HG03097 (cell line): ENCODE results near the gene IER3IP1.
"Not testable (repeated sequence)": the region's sequence is repeated elsewhere in the genome, so short reads cannot be mapped to it uniquely, and the experiment has no call there.

Experiments used
- ATAC-seq: cut with Tn5 transposase; IDR thresholded peaks from one replicate; pipeline ENCODE4 v1.9.1; 2021; ENCODE audit not compliant: unreplicated experiment, low FRiP score

IER3IP1 gene

DNA sequence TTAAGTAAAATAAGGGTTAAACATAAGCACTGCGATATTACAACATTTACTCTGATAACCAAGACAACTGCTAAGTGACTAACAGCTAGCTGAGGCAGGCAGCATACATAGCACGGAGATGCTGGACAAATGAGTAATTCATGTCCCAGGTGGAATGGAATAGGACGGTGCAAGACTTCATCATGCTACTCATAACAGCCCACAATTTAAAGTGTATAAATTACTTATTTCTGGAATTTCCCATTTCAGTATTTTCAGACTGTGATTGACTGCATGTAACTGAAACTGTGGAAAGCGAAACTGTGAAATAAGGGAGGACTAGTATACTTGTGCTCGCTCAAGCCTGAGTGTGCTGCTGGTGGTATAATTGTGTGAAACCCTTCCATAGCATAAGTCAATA lies 12.9 kb downstream of the IER3IP1 start:
- ATAC-seq: peak; percentile 65

DNA sequence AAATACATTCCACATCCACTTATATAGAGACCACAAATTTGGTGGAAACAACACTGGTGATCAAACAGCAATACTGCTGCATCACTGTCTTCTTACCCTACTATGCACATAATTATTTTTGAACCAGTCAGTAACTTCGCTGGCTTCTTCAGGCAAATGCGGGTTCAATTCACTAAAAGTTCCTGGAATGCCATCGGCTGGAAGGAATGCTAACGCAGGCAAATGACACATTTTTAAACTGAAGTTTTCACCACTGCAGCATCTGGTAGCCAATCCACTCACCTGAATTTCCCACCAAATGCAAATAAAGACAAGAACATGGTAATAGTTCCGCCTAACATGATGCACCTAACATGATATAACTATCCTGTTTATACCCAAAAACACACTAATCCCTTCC lies 15.9 kb downstream of the IER3IP1 start:
- no peak for ATAC-seq

DNA sequence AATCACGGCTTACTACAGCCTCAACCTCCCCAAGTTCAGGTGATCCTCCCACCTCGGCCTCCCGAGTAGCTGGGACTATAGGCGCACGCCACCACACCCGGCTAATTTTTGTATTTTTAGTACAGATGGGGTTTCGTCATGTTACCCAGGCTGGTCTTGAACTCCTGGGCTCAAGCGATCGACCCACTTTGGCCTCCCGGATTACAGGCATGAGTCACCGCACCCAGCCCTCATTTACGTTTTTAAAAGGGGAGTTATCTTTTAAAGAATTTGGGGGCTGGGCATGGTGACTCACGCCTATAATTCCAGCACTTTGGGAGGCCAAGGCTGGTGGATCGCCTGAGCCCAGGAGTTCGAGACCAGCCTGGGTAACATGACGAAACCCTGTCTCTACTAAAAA lies 17.8 kb downstream of the IER3IP1 start:
- ATAC-seq: not testable (repeated sequence)

DNA sequence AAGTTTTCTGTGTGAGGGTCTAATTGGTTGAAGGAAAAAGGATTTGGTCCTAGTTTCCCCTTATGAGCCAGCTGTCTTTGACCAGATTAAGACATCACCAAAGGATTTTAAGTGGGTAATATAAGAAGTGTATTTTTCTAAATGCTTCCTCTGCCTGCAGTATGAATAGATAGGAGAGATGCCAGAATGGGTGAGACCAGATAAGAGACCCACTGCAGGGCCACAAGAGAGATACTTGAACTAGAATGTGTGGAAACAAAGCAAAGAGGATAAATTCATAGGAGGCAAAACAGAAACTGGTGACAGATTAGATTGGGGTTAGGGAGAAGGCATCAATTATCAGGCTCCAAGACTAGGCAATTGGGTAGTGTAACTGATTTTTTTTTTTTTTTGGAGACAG lies 24.7 kb downstream of the IER3IP1 start:
- ATAC-seq: no peak

DNA sequence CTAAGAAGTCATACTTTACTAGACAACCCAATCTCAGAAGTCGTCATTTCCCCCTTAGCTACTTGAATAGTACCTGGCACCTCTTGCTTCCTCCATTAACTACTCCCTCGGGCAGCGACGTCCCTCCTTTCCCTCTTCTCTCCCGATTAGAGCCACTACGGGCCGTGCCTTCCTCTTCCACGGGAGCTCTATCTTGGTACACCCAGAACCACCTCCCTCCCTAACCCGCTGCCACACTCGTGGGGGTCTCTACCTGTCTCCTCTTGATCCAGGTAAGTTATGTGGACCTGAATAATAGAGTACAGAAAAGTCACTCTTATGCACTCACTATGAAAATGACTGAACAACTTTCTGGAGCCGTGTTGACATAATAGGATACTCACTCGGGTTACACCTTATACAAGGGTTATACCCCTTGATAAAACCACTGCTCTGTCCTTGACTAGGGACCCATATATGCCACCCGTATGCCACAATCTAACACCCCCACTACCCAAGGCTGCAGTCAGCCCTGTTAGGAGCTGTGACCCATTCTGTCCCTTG lies 25.3 kb downstream of the IER3IP1 start:
- ATAC-seq: no peak

DNA sequence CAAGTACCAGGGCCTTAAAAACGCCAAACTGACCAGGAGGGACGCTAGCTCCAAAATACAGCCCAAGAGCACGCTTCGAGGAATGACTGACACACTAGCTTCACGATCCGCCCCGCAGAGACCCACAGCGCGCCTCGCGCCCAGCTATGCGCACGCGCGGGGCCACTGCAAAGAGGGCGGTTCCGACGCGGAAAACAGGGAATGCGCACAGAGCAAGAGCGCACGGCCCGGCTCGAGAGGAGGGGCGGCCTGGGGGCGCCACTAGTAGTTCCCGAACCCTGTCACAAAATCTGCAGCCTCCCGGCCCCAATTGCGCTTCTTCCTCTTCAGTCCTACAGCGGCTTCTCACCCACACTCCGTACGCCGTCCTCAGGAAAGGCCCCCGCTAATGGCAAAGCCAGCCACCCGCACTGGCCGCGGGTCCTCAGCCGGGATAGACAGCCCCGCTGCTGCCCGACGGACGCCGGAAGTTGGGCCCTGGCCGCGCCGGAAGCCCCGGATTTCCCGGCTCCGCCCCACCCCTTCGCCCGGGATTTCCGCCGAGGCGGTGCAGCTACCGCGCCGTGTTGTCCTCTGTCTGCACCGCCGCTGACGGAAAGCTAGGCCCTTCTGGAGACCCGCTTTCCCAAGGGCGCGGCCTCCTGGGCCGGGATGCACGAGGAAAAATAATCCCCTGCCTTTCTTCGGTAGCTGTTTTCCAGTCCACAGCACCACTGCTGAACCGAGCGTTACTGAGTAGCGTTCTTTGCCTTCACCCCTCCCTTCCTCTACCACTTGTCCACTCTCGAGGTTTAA lies 25.9 kb downstream of the IER3IP1 start, which contains the start of gene HDHD2:
Gene HDHD2 (minus strand): TSS at position 472 of the 795 bp plus-strand sequence. CDS start 14,061 bp downstream, outside the sequence.
- peak; percentile 87 for ATAC-seq

DNA sequence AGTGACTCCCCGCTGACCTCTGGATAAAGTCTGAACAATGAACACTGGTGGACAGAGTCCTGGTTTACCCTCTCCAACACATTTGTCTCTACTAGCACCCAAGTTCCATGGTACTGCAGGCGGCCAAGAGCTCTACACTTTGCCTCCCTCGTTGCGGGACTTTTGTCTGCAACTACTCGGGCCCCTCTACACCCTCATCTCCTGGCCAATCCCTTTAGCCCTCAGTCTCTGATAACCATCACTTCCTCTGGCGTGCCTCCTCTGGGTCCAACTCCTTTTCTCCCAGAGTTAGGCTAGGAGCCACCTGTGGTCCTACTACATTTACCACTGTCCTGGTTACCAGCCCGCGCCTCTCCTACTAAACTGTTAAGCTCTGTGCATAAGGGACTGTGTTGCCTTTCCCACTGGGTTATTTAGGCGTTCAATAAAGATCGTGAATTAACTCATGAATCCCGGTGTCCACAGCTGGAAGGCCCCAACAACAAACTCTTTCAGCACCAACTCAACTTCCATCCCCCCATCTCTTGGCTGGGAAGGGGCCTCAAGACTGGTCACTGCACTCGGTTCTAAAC lies 26.6 kb downstream of the IER3IP1 start:
- no peak for ATAC-seq

DNA sequence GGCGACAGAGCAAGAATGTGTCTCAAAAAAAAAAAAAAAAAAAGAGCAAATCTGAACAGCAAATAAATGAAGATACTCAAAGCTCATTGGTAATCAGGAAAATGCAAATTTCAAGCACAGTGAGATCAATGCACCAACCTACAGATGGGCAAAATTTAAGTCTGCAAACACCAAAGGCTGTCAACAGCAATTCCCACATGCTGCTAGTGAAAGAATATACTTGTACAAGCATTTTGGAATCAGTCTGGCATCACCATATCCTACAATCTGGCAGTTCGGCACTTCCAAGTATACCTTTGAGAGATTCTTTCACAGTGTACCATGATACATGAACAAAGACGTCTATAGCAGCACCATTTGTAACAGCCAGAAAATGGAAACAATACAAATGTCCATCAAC lies 30.0 kb downstream of the IER3IP1 start:
- no peak for ATAC-seq

DNA sequence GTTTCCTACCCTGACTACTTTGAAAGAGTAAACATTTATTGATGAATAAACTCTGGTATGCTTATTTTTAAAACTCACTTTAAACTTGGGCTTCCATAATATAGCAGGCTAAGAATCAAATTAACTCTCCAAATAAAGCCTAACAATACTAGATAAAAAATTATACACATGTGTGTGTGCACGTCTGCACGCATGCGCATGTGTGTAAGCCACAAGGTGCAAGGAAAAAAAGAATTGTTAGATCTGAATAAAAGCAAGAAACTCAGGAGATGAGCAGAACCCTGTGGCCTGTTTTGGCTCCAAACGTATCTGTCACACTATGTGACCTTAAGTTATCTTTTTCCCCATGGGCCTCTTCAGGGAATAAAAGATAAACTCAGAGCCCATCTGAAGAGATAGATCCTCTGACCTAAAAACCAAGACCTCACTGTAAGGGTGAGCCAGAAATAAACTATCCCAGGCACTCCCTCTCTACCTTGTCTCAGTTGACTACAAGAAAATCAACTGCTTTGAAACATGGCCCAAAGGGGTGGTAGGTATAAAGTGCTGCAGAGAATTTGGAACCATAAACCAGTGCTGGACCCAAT lies 32.2 kb downstream of the IER3IP1 start:
- ATAC-seq: no peak

DNA sequence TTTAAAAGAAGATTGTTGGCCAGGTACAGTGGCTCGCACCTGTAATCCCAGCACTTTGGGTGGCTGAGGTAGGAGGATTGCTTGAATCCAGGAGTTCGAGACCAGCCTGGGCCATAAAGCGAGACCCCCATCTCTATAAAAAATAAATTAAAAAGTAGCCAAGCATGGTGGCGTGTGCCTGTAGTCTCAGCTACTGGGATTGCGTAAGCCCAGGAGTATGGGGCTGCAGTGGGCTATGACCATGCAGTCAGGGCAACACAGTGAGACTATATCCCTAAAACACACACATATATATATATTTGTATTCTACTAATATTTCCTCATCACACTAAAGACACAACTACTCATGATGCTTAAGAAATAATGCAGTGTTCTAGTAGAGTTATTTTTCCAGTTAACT lies 33.0 kb downstream of the IER3IP1 start:
- ATAC-seq: no peak

DNA sequence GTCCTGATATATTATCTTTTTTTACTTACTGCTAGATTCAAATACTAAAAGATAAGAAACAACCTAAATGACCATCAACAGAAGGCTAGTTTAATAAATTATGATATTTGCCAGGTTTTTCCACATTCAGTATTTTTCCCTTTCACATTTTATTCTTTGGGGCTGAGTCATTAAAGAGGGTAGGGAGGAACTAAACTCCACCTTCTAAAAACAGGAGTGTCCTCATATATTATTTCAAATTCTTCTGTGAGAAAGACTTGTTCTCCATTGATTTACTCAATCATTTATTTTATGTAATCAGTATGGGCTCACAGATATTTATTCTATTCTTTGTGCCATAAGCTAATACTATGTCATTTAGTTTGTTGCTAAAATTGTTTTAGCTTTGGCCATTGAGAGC lies 34.9 kb downstream of the IER3IP1 start:
- ATAC-seq: no peak

DNA sequence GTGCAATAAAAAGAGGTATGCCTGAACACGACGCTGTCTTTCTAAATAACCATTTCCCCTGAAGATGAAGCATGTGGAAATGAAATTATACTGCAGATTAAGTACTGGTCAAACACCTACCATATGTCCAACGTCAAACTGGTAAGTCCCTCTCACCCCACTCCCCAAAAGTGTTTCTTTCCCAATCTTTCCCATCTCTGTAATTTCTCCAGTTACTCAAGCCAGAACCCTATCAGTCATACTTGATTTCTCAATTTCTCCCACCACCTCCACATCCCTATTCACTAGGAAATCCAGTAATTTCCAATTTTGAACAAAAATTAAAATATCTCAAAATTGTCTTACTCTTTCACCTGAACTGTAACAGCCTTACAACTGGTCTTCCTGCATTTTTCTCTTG lies 55.0 kb downstream of the IER3IP1 start:
- no peak for ATAC-seq

DNA sequence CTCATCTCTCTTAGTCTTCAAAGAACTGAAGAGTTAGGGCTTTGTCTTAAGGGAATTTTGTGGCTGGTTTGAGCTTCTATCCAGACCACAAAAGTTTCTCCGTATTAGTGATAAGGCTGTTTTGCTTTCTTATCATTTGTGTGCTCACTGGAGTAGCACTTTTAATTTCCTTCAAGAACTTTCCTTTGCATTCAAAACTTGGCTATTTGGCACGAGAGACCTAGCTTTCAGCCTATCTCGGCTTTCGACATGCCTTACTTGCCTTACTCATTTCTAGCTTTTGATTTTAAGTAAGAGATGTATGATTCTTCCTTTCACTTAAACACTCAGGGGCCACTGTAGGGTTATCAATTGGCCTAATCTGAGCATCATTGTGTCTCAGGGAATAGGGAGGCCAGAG lies 55.7 kb downstream of the IER3IP1 start:
- ATAC-seq: peak; percentile 90

DNA sequence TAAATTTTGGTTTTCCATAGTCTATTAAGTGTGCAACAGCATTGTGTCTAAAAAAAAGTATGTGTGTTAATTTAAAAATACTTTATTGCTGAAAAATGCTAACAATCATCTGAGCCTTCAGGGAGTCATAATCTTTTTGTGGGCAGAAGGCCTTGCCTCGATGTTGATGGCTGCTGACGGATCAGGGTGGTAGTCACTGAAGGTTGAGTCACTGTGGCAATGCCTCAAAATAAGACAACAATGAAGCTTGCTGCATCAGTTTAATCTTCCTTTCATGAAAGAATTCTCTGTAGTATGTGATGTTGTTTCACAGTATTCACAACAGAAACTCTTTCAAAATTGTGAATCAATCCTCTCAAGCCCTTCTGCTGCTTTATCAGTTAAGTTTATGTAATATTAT lies 57.2 kb downstream of the IER3IP1 start:
- ATAC-seq: no peak

DNA sequence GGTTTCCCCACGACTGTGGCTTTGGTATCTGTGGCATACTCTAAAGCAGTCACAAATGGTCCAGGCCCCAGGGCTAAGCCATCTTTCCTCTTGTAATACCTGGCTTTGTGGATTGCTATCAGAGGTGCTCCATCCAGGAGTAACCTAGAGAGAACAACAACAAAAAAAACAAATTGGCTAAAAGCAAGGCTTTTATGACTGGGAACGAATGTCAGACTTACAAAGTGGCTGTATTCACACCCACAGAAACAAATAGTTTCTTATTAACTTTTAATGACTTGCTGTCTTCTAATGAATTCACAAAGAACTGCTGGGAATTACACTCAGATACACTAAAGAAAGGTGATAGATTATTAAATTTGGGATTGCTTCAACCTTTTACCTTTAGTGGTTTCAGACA lies 61.0 kb downstream of the IER3IP1 start:
- no peak for ATAC-seq

DNA sequence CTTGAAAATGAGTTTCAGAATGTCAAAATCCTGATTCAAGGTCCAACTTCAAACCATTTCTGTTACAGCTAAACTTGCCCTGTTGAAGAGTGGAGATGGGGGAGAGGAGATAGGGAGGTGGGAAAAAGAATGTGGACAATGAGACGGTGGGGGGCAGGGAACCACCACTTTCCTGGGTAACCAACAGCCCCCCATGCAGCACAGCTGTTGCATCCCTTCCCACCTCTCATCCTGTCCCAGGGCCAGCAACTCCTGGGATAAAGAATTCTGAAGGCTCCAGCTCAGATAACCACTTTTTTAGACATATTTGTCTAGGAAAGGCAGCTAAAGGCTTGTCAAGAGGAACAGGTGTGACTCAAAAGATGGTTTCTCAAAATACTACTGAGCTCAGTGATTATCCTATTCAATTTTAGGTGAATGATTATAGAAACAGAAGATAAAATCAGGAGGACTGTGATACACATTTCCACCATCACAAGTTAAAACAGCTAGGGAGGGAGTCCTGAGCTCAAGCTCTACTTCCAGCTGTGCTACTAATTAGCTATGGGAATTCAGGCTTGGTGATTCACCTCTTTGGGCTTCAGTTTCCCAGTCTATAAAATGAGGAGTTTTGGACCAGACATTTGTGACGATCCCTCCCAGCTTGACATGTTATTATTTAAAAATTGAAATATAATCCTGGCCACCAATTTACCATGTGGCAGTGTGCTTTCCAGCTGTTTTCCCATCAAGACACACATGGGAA lies 62.2 kb downstream of the IER3IP1 start:
- ATAC-seq: no peak

DNA sequence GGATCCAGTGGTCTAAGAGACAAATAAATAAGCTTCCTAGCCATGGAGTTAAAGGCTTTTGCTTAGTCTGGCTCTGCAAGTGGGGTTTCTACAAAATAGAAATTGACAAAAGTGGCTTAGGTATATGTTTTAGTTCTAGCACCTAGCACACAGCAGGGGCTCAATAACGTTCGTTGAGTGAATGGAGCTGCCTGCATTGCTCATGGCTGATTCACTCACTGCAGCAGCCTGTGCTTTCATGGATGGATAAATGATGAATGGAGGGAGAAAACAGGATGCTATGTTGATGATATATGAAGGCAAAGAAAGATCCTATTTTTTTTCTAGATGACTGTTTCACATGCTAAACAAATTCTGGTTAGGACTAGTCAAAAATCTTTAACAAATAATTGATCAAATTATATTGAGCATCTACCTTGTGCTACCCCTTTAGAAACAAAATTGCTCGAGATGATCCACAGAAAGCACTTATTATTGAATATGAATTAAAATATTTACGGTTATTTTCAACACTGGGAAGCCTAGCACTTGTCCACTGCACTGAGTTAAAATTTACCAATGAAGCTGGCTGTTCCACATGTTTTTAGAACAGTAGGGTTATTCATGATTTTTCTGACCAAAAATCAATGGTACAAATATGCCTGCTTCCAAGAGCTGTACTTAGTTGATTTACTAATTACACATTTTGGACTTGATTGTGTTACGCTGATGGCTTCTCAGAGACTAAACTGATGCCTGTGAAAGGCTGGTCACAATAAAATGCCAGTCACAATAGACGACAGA lies 65.5 kb downstream of the IER3IP1 start:
- no peak for ATAC-seq

DNA sequence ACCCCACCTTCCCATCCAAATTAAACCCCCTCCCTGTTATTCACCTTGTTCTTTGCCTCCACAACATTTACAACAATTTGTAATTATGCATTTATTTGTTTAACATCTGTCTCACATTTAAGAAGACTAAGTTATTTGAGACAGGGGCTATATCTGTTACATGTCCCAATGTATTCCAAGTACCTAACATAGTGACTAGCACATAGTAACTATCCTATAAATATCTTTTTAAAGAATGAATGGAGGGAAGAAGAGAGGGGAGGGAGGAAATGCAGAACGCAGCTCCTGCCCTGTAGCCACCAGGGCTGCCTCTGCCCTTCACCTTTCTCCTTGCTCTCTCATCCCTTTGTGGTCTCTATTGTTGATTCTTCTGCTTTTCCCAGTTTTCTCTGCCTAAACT lies 66.4 kb downstream of the IER3IP1 start:
- ATAC-seq: no peak

DNA sequence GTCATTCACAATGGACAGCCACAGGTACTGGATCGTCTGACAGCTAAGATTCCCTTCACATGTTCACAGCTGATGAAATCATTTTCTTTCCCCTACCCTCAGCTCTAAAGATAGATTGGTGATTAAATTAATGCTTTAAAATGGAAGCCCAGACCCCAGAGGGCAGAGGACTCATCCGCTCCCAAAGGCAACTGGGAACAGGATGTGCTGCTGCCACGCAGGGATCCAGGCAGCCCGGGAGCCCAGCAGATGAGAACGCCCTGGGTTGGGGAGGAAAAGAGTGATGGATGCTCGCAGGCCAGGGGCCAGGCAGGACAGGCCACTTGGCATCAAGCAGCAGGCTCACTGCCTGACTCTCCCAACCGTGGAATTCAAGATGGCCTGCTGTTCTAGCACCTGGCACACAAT lies 67.2 kb downstream of the IER3IP1 start:
- ATAC-seq: no peak

DNA sequence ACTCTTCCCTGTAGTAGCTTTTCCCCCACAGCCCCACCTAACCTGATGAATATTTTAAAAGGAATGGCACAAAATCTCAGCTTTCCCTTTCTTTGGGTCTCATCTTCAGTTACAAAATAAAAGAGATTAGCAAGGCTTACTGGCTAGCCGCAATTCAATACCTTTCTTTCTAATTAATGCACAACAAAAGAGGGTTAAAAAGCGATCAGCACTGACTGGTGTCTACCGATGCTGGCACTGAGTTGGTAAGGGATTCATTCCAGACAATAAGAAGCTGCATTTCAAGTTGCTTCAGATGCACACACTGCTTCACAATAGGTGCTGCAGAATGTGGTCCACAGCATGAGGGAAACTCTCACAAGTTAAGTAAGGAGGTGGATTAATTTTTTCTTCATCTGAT lies 67.8 kb downstream of the IER3IP1 start:
- no peak for ATAC-seq
